Stimulated activated CD4-positive, alpha-beta T cell treated with anti-CD3 and anti-CD28 coated beads, Interleukin-1b, Interleukin-23, amount 100 ng/mL, for 24 hours (primary cell): Measurements from ENCODE around the gene GRIP2.
A peak's percentile ranks its signal among the peaks of the same experiment; 100 is the strongest.
"Not testable (repeated sequence)": the region's sequence is repeated elsewhere in the genome, so short reads cannot be mapped to it uniquely, and the experiment has no call there.

Experiments used
- DNase-seq, 4 experiments: peaks; one replicate each; pipeline ENCODE4 v3.0.0-alpha.2; 2020; ENCODE audit warnings: low read depth in 4 of 4, low spot score in 1 of 4

Gene GRIP2

DNA sequence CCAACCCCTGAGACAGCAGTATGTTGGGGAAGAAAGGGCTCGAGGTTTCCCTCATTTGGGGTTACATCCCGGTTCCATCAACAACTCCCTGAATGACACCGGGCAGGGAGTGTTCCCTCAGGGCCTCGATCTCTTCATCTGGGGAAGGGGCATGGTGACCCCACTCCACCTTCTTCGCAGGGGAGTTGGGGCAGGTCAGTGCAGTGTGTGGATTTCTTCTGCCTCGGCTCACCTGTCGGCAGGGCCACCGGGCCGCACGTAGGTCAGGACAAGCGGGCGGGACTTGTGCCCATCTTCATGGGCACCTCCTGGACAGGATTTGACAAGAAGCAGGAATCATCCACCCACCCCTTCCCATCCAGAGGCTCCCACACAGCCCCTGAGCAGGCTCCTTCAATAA is 17.4 kb downstream of the GRIP2 start:
- no peak for DNase-seq

DNA sequence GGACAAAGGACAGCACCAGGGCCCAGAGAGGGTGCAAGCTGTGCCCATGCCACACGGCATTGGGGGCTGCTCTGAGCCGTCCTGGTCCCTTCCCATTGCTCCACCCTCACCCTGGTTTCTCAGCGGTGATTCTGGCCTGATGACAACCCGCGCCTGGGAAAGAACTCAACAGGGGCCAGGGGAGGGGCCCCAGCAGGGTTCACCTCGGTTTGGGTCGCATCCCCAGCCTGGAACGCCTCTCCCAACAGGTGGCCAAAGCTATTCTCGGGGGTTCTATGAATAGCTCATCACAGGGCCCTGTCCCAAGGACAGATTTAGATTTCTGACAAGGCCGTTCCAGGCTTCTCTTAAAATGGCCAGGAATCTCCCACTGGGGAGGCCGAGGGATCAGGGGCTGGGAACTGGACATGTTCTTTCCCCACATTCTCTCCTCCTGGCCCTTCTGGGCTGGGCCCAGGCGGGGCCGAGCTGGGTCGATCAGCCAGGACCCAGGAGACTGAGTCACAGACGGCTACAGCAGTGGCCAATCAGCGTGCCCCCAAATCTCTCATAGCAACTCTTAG is 17.9 kb downstream of the GRIP2 start:
- DNase-seq, result no peak

DNA sequence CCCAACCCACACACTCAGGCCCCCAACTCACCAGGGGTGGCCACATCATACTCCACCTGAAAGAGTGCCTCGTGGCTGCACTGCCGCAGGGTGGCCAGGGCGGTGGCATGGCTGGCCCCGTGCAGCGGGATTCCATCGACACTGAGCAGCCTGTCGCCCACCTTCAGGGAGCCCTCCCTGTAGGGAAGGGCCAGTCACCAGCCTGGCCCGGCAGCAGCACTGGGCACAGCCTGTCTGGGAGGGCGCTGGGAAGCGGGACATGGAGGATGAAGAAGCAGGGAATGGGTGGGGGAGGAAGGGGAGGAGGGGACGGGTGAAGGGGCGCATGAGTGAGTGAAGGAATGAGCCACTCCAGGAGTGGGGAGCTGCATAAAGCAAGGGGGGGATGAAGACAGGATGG is 18.5 kb downstream of the GRIP2 start:
- no peak for DNase-seq

DNA sequence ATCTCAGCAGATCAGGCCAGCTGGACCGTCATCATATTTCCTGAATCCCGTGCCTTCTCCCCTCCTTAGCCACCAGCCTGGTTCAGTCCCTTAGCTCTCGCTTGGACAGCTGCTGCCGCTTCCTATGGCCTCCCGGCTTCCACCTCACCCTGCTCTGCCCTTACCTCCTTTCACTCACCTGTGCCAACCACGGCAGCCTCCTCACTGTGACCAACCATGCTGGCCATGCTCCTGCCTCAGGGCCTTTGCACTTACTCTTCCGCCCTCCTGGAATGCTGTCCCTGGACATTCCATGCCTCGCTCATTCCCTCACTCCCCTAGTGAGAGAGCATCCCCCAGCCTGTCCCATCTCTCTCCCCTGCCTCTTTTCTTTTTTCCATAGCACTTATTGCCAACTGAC is 19.2 kb downstream of the GRIP2 start:
- DNase-seq, result no peak

DNA sequence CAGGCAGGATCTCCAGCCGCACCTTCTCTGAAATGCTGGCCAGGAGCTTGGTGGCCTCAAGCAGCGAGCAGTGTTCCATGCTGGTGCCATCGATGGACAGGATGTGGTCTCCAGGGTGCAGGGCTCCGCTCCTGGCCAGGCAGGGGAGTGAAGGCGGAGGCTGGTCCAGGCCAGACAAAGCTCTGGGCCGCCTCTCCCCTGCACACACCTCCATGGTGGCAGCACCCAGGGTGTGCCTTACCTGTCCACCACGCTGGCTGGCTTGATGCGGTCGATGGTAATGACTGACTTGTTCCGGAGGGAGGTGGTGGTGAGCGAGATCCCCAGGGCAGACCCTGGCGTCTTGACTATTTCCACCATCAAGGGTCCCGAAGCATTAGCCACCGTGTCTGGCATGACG is 20.0 kb downstream of the GRIP2 start:
- DNase-seq, result no peak

DNA sequence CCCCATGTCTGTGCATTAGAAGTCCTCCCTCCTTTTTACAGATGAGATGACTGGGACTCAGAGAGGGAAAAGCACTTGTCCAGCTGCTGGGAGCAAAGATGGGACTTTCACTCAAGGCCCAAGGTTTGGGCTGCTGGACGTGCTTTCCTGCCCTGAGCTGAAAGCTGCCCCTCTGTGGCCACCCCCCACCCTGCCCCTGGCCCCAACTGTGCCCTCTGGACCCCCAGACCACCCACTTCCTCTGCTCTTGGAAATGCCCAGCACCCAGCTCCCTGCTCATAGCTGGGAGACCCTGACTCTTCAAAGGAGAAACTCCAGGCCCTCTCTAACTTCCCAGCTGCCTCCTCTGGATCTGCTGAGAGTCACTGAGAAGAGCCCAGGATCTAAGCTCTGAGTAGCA is 20.7 kb downstream of the GRIP2 start:
- DNase-seq, result no peak

DNA sequence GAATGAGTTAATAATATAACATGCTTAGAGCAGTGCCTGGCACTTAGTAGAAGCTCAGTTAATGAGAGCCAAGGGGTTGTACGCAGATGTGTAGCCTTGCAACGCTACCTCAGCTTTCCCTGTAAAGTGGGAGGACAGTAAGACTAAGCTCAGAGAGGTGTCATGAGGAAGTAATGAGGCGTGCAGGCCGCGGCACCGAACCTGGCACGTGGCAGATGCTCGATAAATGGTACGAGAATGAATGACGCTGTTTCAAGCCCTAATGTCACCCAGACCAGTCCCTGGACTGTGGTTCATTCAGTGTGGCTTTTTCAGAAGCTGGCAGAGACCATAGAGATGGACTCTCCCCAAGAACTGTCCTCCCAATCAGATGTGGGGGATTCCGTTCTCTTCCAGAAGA is 21.2 kb downstream of the GRIP2 start:
- no peak for DNase-seq

DNA sequence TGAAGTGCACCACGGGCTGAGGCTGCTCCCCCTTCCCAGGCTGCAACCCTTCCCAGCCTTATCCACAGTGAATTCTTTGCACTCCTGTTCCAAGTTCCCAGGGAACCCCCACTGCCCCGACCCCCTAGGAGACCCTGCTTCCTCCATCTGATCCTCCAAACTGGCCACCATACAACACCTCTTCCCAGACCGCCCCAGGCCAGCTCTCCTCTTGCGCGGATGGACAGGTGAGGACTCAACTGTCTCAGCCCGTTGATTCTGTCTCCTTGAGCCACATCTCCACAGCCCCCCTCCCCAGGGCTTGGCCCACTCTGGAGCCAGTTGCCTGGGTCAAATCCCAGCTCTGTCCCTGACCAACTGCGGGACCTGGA is 21.7 kb downstream of the GRIP2 start:
- no peak for DNase-seq

DNA sequence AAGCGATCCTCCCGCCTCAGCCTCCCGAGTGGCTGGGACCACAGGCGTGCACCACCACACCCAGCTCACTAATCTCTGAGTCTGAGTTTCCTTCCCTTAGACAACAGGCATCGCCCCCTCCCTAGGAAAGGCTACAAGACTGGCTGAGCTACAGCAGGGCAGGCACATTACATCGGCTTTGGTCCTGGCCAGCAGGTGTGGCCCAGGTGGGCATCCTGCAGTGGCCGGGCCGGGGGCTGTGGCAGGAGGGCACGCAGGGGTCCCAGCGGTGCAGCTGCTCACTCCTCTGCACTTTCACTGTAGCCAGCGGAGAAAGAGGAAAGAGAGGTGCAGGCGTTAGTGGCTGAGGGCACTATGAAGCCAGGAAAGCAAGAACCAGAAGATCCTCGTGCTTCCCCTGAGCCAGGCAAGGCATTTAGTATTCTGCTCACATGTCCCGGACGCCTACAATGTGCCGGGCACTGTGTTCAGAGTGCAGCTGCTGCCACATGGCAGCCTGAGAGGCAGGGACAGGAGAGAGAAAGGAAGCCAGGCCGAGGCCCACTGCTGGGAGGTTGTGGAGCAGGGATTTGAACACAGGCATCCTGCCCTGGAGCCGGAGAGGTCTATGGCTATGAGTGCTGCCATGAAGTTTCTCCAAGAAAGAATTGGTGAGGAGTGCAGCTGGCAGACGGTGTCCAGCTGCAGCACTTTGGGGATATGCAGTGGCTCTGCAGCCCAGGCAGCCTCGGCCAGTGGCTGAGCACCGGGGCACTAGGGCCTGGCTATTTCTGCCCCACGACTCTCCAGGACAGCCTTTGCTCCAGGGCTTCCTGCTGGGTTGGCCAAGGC is 22.3 kb downstream of the GRIP2 start:
- no peak for DNase-seq

DNA sequence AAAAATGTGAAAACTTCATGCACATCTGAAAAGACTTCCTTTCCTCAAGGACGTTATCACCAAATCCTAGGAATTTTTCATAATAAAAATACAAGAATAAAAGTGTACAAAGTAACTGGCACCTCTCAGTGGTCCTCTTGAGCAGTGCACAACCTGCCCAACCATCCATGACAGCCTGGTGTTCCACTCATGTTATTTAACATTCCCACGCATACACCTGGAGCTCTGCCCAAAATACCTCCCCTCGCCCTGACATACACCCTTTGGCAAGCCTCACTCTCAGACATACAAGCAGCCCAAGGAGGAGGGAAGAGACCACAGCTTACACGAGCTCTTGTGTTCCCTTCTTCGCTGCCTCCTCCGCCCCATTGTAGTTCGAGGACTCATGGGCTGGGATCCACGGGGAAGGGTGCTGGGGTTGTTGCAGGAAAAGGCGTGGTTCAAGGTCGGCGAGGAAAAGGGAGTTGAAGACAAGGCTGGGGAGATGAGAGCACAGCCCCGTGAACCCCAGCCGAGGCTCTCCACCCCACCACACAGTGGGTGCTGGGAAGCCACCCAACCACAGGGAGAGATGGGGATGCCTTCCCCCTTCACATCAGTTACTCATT is 23.3 kb downstream of the GRIP2 start:
- no peak for DNase-seq

DNA sequence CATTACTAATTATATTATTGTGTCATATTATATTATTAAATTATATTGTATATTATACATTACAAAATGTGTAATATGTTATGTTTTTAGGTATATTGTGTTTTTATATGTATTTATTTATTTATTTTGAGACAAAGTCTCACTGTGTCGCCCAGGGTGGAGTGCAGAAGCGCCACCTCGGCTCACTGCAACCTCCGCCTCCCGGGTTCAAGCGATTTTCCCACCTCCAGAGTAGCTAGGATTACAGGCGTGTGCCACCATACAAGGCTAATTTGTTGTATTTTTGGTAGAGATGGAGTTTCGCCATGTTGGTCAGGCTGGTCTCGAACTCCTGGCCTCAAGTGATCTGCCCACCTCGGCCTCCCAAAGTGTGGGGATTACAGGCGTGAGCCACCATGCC is 24.6 kb downstream of the GRIP2 start:
- DNase-seq, result not testable (repeated sequence)

DNA sequence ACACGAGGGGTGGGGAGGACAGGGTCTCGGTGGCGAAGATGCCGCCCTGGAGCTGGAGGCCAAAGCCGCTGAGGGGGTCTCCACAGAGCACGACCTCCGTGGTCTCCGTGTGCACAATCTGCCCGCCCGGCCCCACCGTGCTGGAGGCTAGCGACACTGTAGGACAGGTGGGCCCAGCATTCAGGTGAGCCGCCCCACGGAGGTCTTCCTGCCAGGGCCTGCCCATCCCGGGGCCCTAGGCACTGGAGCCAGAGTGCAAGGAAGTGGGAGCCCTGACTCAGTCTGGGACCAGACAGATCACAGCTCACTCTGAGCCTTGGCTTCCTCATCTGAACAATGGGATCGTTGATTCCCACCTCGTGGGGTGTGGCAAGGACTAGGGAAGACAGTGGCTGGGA is 25.8 kb downstream of the GRIP2 start:
- no peak for DNase-seq

DNA sequence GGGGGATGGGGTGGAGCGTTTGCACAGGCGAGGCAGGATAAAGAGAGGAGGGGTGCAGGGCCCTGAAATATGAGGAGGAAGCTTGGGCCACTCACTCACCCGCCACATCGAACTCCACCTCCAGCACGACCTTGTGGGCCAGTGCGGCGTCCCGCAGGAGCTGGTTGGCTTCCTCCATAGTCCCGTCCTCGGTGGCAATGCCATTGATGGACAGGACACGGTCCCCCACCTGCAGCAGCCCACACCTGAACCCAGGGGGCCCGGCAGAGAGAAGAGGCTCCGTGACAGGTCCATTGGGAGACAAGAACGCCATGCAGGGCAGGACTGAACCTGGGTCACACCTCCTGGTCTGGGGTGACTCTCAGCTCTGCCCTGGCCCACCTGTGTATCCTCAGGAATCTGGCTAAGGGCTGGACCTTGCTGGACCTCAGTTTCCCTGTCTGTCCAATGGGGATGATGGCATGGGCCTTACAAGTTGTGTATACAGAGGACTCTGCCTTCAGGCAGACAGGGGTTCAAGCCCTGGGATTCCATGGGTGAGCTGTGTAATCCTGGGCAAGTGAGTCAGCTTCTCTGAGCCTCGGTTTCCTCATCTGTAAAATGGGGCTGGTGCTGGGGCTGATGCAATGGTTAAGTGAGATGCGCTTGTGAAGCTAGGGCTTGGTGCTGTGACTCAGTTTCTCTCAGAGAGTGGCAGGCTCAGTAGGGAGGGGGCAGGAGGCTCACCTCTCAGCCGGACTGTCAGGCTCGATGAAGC is 26.4 kb downstream of the GRIP2 start:
- DNase-seq, result no peak

DNA sequence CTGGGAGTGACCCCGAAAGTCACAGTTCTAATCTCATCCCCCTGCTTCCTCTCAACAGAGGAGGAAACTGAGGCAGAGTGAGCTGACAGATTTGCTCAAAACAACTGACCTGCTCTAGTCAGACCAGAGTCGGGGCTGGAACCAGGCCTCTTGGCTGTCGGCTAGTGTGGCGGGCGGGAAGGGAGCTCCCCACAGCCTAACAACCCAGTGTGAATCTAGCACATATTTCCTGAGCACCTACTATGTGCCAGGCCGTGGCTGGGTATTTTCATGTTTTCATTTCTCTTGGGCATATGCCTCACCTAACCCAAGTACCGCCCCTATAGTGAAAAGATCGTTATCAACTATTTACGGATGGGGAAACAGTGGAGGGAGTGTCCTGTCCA is 27.2 kb downstream of the GRIP2 start:
- no peak for DNase-seq

DNA sequence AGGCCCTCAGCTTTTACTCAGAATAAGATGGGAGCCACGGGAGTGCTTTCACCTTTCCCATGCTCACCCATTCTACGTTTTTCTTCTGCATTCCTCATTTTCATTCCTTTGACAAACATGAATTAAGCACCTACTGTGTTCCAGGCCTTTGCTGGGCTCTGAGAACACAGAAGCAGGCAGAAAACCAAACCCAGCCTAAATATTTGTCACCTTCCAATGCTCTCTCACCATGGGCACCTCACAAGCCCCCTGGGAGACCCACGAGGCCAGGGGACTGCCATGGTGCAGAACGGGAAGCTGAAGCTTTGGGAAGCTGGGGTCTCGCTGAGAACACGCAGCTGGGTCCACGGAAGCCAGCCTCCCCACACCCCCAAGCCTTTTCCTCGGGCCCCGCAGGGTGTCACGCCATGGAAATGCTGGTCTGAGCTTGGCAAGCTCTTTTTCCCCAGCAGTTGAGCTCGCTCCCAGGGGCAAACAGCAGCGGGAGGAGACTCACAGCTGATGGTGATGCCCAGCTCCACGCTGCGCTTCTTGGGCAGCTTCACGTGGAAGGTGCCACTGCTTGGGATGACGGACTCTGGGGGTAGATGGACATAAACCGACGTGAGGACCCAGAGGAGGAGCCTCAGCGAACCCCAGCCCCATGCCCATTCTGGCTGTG is 27.7 kb downstream of the GRIP2 start:
- DNase-seq, result no peak

DNA sequence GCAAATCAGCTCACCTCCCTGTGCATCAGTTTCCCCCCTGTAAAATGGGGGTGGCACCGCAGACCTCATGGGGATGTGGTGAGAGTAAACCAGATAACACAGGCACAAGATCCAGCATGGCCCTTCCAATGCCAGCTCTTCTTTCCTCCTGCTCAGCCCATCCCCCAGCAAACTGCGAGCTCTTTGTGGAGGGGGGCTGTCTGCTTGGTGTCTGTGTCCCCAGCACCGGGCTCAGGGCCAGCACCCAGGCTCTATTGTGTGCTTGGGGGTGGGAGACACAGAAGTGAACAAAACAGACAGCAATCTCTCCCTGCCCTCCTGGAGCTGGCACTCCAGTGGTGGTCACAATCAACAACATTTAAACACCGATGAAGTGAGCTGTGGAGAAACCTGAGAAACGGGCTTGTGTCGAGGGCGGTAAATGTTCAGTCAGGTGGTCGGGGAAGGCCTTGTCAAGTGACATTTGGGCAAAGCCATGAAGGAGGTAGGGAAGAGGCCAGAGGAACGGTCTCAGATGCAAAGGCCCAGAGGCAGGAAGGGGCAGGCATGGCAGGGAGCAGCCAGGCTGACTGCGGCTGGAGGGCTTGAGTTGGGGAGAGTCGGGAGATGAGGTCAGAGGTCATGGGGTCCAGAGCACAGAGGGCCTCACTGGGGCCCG is 28.4 kb downstream of the GRIP2 start:
- DNase-seq, result no peak

DNA sequence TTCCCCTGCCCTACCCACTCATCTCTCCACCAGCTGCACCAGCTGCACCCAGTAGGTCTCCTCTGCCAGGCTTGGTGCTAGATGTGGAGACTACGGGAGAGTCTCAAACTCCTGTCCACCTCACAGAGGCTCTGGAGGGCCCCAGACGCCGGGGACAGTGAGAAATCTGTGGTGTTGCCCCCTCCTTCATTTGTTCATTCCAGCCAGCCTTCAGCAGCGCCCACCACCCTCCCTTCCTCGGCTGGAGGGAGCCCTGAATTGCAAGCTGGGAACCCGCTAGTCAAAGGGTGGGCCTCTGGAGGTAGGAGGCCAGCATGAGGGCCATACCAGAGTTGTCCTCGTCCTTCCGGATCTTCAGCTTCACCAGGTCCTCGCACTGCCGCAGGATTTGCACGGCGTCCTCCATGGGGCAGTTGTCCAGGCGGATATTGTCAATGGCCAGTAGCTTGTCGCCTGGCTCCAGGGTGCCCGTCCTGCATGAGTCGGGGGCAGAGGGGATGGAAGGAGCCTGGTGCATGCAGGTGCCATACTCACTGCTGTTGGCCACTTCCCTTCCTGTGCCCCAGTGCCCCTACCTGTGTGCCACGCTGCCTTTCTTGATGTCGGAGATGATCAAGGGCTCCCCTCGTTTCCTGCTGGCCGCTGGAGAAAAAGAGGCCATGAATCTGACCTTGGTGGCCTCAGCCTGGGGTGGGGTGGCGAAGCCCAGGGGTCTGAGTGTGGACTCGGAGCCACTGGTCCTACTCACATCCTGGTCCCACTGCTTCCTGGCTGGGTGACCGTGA is 29.1 kb downstream of the GRIP2 start:
- DNase-seq, result no peak

DNA sequence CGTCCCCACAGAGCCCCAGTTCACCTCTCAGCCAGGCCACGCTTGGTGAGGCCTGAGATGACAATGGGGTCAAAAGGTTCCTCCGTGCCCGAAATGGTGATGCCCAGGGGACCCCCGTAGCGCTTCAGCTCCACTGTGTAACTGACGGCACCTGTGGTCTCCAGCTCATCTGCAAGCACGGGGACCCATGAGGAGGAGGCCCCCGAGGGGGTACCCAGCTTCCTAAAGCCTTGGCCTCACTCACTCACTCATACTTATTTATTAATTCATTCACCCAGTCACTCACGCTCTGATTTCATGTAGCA is 30.4 kb downstream of the GRIP2 start:
- no peak for DNase-seq

DNA sequence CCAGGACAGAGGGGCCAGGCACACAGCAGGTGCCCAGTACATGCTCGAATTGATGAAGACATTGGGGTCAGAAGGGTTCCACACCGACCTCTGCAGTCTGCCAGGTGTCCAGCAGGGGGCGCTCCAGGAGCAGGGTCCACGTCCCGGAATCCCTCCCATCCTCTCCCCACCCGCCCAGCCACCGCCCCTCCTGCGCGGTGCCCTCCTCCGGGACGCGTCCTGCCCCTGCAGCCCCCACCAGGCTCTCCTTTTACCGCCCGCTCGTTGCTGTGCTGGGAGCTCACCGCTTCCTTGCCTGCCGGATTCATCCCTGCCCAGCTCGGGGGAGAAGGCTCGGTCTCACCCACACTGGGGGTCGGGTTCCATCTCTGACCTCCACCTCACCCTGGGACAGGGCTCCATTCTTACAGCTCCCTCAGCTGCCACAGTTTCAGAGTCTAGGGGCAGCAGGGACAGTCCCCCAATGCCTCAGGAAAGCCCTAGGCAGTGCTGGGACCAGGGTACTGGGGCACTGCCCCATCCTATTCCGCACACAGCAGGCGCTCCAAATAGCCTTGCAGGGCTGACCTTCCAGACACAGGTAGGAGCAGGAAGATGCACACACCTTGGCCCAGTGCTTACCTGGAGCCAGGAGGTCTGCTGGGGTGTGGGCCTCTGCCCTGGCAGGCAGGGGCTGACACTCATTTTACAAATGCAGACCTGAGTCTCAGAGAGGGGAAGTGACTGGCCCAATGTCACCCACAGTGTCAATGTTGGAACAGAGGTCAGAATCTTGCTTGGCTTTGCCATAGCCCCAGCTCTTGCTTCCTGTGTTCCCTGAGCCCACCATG is 31.0 kb downstream of the GRIP2 start:
- DNase-seq, result peak; percentile 58 to 66 (median 61)

DNA sequence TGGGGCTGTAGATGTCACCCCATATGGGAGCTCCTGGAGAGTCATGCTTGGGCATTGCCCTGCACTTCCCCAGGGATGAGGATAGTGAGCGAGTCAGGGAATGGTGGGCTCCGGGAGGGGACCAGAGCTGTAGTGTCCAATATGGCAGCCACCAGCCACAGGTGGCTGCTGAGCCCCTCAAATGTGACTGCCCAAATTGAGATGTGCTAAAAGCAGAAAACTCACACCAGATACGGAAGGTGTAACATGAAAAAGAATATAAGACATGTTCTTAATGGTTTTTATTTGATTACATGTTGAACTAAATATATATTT is 31.7 kb downstream of the GRIP2 start:
- DNase-seq, result no peak
